Measurements from ENCODE around the gene CHAF1B.
"Not testable (repeated sequence)": the region's sequence is repeated elsewhere in the genome, so short reads cannot be mapped to it uniquely, and the experiment has no call there.

Gene CHAF1B

GRCh38 chr21:36375994-36376393, 9.2 kb upstream of the CHAF1B start:
- in situ Hi-C loops (cut with MboI; ENCODE audit: low sequenced_read_pairs, unreplicated experiment), result no loop called here
- no peak for DNase-seq (ENCODE audit: low spot score)
- no peak for TF ChIP-seq CTCF (IDR thresholded peaks at IDR 0.05; ENCODE audit: borderline replicate concordance, control extremely low read depth, extremely low read depth, insufficient read depth, missing control alignments)

- in situ Hi-C loops (cut with MboI; ENCODE audit: low sequenced_read_pairs, unreplicated experiment), result no loop called here
- TF ChIP-seq CTCF (IDR thresholded peaks at IDR 0.05; ENCODE audit: borderline replicate concordance, control extremely low read depth, extremely low read depth, insufficient read depth, missing control alignments), result no peak
- no peak for DNase-seq (ENCODE audit: low spot score)
Measured at GRCh38 chr21:36377391-36377842, 7.8 kb upstream of the CHAF1B start.

- no peak for DNase-seq (ENCODE audit: low spot score)
- TF ChIP-seq CTCF (IDR thresholded peaks at IDR 0.05; ENCODE audit: borderline replicate concordance, control extremely low read depth, extremely low read depth, insufficient read depth, missing control alignments), result no peak
- in situ Hi-C loops (cut with MboI; ENCODE audit: low sequenced_read_pairs, unreplicated experiment), result no loop called here
Measured at GRCh38 chr21:36379251-36379650, 5.9 kb upstream of the CHAF1B start.

- DNase-seq (ENCODE audit: low spot score), result no peak
- no peak for TF ChIP-seq CTCF (IDR thresholded peaks at IDR 0.05; ENCODE audit: borderline replicate concordance, control extremely low read depth, extremely low read depth, insufficient read depth, missing control alignments)
- in situ Hi-C loops (cut with MboI; ENCODE audit: low sequenced_read_pairs, unreplicated experiment), result no loop called here
Measured at GRCh38 chr21:36381841-36382589, 3.2 kb upstream of the CHAF1B start.

GRCh38 chr21:36382722-36383121, 2.5 kb upstream of the CHAF1B start:
- DNase-seq (ENCODE audit: low spot score); in situ Hi-C loops (cut with MboI; ENCODE audit: low sequenced_read_pairs, unreplicated experiment): not testable (repeated sequence)

- no peak for TF ChIP-seq CTCF (IDR thresholded peaks at IDR 0.05; ENCODE audit: borderline replicate concordance, control extremely low read depth, extremely low read depth, insufficient read depth, missing control alignments)
- no peak for DNase-seq (ENCODE audit: low spot score)
- in situ Hi-C loops (cut with MboI; ENCODE audit: low sequenced_read_pairs, unreplicated experiment), result no loop called here
Measured at GRCh38 chr21:36384885-36385232, 333 bp upstream of the CHAF1B start.

GRCh38 chr21:36386031-36386642, 945 bp downstream of the CHAF1B start:
- in situ Hi-C loops (cut with MboI; ENCODE audit: low sequenced_read_pairs, unreplicated experiment), result no loop called here
- no peak for DNase-seq (ENCODE audit: low spot score)
- no peak for TF ChIP-seq CTCF (IDR thresholded peaks at IDR 0.05; ENCODE audit: borderline replicate concordance, control extremely low read depth, extremely low read depth, insufficient read depth, missing control alignments)
